Suppressor macrophage treated with lipopolysaccharide for 4 hours (primary cell): ENCODE measurements around the gene CRTAC1.

Source experiments
- DNase-seq: peaks from one replicate; pipeline ENCODE4 v3.0.0-alpha.2; 2020

CRTAC1 gene

DNA sequence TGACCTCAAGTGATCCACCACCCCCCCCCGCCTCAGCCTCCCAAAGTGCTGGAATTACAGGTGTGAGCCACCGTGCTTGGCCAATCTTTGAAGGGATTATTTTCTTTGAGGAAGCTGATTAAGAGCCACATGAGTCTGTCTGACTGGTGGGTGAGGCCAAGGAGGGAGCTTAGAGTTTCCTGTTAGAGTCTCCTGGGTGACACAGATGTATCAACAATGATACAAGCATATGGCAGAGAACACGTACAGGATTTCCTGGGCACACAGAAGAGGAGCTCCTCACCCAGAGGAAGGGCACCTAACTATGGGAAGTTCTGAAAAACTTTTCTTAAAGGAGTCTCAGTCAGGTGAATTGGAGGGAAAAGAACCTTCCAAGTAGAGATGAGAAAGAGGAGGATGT is 111.4 kb downstream of the CRTAC1 start:
- DNase-seq, result no peak

DNA sequence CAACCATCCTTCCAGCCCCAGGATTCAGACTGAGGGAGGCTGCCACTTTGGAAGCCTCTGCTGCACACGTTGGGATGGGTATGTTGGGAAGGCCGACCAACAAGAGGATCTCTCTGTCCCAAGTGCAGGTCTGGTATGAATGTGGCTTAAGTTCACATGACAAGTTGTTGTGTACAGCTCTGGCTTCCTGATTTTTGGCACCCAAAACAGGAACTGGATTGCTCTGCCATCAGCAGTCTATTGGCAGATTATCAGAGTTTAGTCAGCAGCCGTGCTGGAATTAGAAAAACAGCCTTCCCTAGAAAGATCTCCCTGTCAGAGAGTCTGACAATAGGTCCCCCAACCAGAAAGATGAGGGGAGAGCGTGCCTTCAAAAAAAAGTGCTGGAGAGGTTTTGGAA is 113.8 kb downstream of the CRTAC1 start:
- peak; percentile 37 for DNase-seq

DNA sequence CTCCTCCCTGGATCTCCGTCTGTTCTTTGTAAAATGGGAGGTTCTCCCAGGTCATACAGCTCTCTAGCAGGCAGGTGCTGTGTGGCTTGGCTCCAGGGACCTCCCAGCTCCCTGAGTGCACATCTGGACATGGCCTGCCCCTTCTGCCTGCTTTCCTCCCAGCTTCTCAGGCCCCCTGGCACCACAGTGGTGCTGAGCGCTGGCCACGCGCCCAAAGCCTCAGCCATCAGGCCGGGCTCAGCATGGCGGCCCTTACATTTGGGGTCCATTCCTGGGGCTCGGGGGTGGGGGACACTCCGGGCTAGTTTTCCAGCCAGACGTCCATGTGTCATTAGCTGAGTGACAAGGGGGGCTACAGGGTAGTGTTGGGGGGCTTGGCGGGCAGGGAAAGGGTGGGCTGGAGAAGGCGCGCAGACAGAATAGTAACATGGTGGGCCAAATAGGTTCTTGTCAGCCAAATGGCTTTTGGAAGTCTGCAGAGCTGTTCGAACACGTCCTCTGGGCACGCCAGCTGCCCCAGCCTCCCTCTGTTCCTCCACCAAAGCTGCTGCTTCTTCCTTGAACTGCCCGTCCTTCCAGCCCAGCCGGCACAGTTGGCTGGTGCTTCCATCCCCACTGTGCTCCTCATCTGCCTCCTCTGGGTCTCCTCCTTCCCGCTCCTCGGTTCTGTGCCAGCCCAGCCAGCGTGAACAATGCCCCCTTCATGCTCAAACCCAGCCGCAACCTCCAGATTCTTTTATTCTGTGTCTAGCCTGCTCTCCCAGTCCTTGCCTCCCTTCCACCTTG is 114.9 kb downstream of the CRTAC1 start:
- DNase-seq, result no peak

DNA sequence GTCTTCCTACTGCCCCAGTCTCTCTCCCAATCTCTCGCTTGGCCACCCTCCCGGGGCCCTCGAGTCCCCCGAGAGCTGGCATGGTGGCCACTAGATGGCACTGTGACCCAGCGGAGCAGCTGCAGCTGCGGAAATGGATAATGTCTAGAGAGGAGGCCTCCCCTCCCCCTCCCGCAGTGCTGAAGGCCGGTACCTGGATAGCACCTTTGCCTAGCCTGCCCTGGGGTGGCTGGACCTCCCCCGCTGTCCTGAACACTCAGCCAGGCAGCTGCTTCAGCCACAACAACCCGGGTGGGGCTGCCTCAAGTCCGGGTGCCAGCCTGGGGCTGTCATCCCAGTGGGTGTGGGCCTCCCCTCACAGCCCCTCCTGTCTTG is 115.6 kb downstream of the CRTAC1 start:
- peak; percentile 74 for DNase-seq

DNA sequence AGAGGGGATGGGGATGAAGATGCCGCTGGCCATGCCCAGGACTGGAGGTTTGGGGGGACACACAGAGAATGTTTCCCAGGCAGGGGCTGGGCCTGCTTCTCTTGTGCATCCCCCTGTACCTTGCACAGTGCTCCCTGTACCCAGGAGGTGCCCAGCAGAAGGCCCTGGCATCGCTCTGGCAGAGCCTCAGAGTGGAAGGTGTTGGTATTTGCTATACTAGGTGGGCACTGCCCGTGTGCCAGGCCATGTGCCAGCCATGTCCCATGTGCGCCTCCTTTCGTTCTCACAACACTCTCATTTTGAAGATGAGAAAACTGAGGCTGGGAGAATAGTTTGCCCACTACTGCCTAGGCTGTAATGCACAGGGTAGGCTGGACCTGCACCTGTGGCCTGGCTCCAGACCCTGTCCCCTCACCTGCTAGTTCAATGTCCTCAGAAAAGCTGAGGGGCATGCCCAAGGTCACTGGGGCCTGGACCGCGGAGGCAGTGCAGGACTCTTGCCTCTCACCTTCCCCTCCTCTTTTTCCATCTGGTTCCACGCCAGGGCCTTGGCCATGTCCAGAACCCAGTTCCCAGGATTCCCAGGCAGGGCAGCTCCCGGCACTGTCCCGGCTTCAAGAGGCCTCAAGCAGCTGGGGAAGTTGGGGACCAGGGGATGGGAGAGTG is 116.1 kb downstream of the CRTAC1 start:
- DNase-seq, result no peak

DNA sequence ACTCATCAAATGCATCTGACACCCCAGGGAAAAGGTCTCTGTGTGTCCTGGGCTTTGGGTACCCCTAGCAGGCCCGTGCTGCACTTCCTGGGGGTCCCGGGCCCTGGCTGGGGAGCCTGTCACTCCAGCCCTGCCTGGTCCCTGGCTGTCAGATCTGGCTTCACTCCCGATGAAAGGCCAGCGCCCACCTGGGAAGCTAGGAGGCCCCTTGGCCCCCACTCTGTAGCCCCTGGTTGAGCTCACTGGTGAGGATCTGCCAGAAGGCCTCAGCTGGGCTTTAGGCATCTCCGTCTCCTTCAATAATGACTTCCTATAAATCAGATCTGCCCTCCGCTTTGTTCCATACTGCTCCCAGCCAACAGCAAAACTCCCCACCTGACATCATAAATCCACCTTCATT is 116.8 kb downstream of the CRTAC1 start:
- DNase-seq, result no peak

DNA sequence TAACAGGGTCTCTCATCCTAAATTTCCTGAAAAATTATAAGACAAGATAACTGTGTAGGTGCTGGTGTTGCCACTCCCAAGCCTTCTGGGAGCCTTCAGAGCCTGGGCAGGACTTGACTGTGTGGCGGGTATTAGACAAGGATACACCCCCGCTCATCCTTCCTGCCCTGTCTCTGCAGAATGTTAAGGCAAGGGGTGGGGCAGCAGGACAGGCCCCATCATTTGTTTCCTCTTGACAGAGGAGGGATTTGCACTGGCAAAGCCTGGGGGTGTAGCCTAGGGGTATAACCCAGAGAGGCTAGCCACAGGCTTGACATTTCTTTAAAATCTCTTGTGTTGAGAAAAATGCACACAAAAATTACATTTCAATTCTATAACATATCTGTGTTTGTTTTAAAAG is 117.2 kb downstream of the CRTAC1 start:
- no peak for DNase-seq

DNA sequence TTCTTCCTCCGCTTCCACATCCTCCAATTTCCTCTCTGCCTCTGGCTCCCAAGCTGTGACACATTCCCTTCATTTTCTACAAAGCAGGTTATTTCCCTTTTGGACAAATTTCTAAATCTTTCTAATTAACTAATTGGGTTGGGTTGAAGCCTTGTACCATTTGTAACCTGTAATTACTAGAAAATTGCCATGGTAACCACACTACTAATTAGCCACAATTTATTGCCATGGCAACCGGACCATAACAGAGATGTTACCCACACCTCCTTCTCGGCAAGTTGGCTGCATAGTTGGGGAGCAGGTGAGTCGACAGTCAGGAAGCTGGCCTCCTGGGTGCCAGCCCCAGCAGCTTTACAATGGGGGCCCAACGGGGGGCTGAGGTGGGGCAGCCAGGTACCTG is 119.2 kb downstream of the CRTAC1 start:
- no peak for DNase-seq

DNA sequence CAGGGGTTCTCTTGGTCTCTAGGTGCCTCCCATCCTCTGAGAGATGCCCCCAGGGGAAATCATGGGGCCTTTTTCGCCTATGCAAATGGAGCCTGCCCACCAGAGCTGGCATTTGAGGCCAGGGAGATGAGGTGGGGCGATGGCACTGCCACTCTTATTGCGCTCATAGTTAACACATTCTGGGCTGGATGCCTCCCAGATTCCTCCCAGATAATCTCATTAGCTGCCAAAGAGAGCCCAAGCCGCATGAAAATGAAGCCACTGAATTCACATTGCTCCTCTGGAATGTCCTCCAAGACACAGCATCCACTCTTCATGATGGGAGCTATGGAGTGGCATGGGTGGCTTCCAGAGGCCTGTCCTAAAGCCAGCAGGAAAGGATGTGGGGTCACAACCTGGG is 119.8 kb downstream of the CRTAC1 start:
- no peak for DNase-seq

DNA sequence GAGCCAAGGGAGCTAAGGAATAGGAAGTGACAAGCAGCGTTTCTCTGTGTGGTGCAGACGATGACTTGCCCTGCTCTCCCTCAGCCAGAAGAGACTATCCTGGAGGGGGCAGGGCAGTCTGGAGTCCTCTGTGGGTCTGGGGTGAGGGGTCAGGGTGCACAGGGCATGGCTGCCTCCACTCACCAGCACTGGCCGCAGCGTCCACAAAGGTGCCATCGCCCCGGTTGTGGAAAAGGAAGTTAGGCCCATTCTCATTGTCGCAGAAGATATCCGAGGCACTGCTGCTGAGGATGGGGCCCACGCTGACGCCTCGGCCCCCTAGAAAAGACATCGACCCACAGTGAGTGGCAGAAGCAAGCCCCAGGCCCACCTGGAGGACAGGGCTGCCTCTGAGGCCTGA is 122.6 kb downstream of the CRTAC1 start:
- no peak for DNase-seq

DNA sequence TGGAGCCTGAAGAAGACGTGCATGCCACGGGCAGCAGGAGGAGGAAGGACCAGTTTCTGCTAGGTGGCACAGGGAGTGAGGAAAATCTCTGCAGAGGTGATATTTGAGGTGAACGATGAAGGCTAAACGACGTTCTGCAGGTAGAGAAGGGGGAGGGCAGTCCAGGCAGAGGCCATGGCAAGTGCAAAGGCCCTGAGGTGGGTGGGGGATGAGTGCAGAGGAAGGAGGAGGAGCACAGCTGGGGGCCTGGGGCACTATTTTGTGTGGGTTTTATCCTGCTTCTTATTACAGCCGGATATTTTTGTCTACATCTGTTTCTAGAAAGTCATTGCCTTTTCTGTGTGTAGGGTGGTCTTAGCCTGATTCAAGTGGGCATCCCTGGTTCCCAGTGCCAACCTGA is 123.2 kb downstream of the CRTAC1 start:
- no peak for DNase-seq

DNA sequence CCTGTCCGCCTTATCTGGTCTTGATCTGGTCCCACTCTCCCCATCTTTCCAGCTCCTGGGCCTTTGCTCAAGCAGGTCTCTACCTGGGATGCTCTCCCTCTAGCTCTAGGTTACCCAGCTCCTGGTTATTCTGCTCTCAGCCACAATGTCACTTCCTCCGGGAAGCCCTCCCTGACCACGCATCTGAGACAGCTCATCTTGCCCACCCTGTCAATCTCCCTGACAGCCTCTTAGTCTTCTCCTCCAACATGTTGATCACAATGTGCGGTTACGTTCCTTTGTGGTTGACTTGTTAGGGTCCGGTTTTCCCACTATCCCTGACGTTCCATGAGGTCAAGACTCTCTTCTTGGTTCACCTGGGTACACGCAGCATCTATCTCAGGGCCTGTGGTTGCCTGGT is 125.1 kb downstream of the CRTAC1 start:
- no peak for DNase-seq

DNA sequence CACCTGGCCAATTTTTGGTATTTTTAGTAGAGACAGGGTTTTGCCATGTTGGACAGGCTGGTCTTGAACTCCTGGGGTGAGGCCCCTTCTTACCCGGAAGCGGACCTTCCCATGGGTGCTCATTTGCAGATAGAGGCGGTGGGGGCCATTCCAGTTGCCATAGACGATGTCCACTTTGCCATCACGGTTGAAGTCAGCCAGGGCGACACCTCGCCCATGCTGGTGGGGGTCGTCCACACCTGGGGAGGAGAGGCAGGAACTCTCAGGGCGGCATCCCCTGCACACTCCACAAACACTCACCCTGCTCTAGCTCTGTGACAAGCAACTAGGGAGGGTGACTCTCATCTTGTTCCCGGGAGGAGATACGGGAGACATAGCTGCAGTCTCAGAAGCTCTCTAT is 125.8 kb downstream of the CRTAC1 start:
- no peak for DNase-seq

DNA sequence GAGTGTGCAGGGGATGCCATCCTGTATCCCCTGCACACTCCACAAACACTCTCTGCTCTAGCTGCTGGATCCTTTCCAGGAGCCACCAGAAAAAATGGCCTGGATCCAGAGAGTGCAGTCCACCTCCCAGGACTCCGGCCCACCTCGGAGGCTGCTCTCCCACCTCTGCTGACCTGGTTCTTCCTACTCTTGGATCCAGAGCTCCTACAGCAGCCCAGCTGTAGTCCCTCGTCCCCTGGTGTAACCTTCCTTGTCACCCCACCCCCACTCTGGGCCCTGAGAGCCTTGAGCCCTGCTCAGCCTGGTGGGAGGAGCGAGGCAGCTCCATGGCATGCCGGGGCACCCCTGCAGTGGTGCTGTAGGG is 126.4 kb downstream of the CRTAC1 start:
- no peak for DNase-seq

DNA sequence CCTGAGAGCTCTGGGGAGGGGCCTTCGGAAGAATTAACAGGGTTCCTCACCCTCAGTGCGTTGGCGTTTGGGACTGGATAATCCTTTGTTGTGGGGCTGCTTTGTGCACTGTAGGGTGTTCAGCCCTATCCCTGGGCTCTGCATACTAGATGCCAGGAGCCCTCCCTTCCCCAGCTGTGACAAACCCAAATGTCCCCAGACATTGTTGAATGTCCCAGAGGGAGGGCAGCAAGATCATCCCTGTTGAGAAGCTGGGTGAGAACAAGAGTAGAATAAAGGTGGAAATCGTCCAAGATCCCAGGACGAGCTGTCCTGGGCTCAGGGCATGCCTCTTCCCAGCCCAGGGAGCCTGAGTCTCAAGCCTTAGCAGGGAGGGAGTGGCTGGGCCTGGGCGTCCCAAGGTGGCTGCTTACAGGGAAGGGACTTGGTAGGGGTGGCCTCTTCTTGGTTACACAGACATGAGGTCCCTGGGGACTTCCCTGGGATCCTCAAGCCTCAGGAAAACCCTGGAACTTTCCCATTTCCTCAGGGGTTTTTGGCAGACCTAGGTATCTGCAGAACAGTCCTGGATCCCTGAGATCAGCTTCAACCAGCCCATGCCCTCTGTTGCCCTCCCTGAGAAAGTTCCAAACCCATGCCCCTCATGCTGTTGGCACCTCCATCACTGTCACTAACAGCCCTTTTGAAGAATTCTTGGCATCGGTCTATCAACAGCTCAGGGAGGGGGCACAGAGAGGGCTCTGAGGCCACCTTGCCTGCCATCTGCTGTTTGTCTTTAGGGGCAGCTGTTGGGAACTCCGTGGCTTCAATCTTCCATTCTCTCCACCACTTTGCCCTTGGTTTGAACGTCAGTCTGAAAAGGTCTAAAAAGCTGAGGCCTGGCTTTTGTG is 127.0 kb downstream of the CRTAC1 start:
- no peak for DNase-seq

DNA sequence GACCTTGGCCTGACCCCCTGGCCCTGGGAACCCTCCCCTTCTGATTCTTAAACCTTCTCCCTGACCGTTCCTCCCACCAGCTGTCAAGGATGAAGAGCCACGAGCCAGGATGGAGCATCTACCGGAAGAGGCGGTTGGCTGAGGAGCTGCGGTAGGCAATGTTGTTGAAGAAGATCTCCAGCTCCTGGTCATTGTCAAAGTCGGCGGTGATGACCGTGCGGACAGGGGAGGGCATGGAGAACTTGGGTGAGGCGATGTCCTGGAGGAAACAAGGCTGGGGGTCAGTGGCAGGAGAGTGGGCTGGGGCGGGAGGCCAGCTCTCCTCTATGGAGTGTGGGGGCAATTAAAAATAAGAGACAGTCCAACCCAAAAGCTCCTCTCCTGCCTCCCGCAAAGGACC is 129.0 kb downstream of the CRTAC1 start:
- no peak for DNase-seq

DNA sequence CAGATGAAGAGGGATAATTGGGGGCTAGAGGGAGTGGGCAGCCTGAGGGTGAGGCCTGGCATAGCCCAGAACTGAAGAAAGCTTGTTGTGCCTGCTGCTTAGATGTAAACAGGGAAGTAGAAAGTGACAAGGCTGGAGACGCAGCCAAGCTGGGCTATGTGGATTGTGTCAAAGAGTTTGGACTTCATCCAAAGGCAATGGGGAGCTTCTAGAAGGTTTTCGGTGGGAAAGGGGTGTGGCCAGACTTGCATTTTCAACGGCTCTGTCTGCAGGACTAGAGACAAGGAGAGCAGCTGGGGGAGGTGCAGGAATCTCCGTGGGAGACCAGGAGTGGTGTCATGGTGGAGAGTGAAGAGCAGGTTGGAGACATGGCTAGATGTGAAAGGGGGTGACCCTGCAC is 132.0 kb downstream of the CRTAC1 start:
- DNase-seq, result no peak

DNA sequence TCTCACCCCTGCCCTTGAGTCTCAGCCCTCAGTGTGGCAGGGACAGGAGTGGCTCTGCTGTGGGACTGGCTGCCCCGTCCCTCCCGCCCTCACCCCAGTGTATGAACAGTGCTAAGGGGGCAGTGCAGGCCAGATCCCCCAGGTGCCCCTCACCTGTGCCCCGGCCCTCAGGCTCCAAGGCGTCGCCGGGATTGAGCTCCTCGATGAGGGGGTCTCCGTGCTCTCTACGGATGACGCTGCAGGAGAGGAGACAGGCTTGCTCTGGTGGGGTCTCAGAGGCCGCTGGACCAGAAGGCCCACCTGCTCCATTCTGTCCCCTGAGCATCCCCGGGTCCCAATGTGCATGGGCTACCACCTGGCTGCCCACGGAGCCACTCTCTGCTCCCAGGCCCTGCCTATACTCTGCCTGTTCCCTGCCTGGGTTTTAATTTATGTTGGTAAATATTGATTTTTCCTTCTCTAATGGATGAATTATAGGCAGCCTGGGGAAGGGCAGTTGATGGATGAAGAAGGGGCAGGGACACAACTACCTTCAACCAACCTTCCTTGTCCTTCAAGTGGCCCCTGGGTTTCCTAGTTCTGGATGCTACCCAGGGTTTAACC is 133.6 kb downstream of the CRTAC1 start:
- no peak for DNase-seq

DNA sequence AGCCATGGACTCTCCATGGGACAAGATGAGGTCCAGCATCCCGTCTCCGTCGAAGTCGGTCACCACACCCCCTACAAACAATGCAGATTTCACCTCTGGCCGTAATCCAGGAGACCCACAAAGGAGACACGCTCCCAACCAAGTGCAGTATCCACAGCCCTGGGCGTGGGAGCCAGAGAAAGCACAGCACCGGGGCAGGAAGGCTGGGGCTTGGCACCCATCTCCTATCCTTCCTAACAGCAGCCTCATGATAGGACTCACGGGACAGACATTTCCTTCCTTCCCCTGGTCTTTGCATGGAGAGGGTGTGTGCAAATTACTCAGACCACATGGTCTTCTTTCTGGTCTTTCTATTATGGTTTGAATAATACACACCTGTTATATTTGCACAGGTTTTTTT is 134.5 kb downstream of the CRTAC1 start:
- DNase-seq, result no peak

DNA sequence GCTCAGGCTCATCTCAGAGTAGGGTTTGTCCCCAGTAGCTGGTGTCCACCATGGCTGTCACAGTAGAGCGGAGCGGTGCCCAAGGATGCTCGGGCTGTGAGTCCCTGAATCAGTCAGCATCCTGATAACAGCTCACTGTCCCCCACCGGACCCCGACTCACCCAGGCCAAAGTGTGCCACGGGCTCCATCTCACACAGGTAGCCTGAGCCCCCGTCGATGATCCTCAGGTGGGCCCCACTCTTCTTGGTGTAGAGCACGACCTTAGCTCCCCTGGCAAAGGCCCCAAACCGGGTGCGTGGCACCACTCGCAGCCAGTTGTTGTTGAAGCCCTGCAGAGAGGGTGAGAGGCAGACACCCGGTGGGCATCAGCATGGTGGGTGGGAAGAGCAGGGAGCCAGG is 135.3 kb downstream of the CRTAC1 start:
- no peak for DNase-seq

DNA sequence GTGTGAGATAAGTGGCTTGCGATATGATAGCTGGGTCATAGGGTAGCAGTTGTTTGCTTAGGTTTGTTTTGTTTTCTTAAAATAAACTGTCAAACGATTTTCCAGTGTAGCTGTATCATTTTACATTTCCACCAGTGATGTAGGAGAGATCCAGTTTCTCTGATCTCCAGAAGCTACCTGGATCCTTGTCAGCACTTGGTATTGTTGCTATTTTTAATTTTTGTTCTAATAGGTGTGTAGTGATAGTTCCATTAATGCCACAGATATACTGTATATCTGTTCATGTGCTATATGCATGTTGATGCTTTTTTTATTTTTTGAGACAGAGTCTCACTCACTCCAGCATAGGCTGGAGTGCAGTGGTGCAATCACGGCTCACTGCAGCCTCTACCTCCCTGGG is 136.3 kb downstream of the CRTAC1 start:
- no peak for DNase-seq

DNA sequence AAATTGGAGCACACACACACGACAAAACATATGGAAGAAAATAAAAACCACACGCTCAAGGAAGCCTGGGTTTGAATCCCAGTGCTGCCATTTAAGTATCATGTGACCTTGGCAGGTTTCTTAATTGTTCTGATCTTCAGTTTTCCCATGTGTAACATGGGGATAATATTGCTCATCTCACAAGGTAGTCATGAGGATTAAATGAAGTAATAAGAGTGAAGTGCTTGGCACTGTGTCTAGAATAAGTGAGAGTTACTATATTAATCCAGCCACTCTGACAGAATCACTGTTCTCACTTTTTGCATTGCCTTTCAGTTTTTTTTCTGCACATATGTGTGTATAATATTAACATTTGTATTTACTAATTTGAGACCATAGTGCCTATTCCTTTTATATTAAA is 137.5 kb downstream of the CRTAC1 start:
- no peak for DNase-seq

DNA sequence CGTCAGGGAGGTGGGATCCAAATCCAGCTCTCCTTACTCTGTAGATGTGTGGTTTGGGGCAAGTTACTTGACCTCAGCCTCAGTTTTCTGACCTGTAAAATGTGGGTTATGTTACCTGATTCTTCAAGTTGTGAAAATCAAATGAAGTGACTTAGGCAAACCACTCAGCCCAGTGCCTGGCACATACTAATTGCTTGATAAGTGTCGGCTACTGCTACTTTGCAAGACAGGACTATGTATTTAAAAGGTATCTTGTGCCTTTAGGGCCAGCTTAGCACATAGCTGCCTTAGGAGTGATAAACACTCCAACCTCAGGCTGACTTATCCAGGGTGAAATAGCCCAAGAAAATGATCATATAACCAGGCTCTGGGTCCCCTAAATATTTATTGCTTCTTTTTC is 137.9 kb downstream of the CRTAC1 start:
- DNase-seq, result no peak
